ENCODE results near the gene TUFT1. TPM values are rescaled to one million over a fixed set of nuclear protein-coding genes. Genes with fewer than 3 reads are reported as not detected.
A peak's percentile ranks its signal among the peaks of the same experiment; 100 is the strongest.

The TUFT1 gene
- total RNA-seq, 4 donors from 2014 or later = 15.1 to 20.4 (median 17.5) TPM

GRCh38 chr1:151494741-151495281, 45.3 kb upstream of the TUFT1 start:
- no peaks in the 10 kb centered on the region for H3K36me3 ChIP-seq
- H3K27ac ChIP-seq = peak overlapping the region in 2 of 4 donors; percentile 8 to 49
- no peak overlapping the region for H3K4me3 ChIP-seq
- no peak for ATAC-seq
- H3K9me3 ChIP-seq = no peaks in the 10 kb centered on the region
- no peaks in the 10 kb centered on the region for H3K27me3 ChIP-seq
- TF ChIP-seq EP300 (IDR thresholded peaks at IDR 0.05) (no peak), POLR2A (IDR thresholded peaks at IDR 0.05) (no peak), POLR2AphosphoS5 (IDR thresholded peaks at IDR 0.05) (peak; percentile 20)
- TF ChIP-seq, protein P1, sequence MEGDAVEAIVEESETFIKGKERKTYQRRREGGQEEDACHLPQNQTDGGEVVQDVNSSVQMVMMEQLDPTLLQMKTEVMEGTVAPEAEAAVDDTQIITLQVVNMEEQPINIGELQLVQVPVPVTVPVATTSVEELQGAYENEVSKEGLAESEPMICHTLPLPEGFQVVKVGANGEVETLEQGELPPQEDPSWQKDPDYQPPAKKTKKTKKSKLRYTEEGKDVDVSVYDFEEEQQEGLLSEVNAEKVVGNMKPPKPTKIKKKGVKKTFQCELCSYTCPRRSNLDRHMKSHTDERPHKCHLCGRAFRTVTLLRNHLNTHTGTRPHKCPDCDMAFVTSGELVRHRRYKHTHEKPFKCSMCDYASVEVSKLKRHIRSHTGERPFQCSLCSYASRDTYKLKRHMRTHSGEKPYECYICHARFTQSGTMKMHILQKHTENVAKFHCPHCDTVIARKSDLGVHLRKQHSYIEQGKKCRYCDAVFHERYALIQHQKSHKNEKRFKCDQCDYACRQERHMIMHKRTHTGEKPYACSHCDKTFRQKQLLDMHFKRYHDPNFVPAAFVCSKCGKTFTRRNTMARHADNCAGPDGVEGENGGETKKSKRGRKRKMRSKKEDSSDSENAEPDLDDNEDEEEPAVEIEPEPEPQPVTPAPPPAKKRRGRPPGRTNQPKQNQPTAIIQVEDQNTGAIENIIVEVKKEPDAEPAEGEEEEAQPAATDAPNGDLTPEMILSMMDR (IDR thresholded peaks at IDR 0.05) = no peak
- WGBS, 2 donors (ENCODE audit: low coverage in 1 of 2) = 0% methylated on average over 1 of the region's 1 CpG; no CpG with 5 or more reads in 1 of the 2 donors
- peaks cover 0 to 10% (median 4%) of the 10 kb centered on the region in 3 donors for H3K4me1 ChIP-seq

DNA sequence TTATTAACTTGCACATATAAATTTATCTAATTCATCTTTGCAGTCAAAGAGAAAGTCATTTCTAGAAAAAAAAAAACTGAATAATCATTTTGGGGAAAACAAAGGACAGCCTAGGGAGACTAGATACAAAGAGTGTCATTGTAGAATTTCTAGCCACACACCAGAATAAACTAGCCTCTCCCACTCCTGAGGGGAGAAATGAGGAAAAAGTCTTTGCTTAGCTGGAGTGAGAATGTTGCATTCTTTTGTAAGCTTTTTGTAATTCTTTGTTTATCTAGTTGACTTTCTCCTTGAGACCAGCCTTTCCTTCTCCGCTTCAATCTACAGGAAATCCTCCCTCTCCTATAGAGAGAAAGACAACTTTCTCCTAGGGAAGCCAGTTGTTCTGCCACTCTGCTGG, 44.8 kb upstream of the TUFT1 start:
- ATAC-seq = no peak
- no peaks in the 10 kb centered on the region for H3K36me3 ChIP-seq

DNA sequence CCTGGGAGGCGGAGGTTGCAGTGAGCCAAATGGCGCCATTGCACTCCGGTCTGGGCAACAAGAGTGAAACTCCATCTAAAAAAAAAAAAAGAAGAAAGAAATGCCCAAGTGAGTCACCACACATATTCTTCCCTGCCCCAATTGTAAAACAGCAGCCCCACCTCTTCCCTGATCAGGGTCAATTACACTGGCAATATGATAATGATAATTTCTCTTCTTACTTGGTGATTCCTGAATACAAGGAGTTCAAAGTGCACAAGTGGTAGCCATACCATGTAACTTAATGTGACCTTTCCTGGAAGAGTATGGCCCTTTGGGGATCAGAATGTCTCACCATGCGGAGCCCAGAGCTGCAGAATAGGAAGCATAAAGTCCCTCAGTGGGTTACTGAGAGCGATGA, 40.7 kb upstream of the TUFT1 start:
- no peak for TF ChIP-seq EP300 (IDR thresholded peaks at IDR 0.05)
- TF ChIP-seq, protein P1 (IDR thresholded peaks at IDR 0.05) = no peak
- no peak for TF ChIP-seq POLR2AphosphoS5 (IDR thresholded peaks at IDR 0.05)
- no peak for TF ChIP-seq POLR2A (IDR thresholded peaks at IDR 0.05)
- H3K36me3 ChIP-seq = no peaks in the 10 kb centered on the region
- no peaks in the 10 kb centered on the region for H3K27me3 ChIP-seq
- no peak for ATAC-seq
- peaks cover 0 to 10% (median 4%) of the 10 kb centered on the region in 3 donors for H3K4me1 ChIP-seq
- 94% methylated on average over 4 of the region's 5 CpGs; no CpG with 5 or more reads in 1 of the 2 donors for WGBS, 2 donors (ENCODE audit: low coverage in 1 of 2)
- H3K27ac ChIP-seq = no peak overlapping the region
- H3K4me3 ChIP-seq = no peak overlapping the region
- H3K9me3 ChIP-seq = no peaks in the 10 kb centered on the region

More for the DNA sequence above, 44.8 kb upstream of the TUFT1 start:
- TF ChIP-seq POLR2AphosphoS5 (IDR thresholded peaks at IDR 0.05) = no peak
- TF ChIP-seq, protein P1 (IDR thresholded peaks at IDR 0.05) = no peak
- no peak for TF ChIP-seq POLR2A (IDR thresholded peaks at IDR 0.05)
- WGBS, 2 donors (ENCODE audit: low coverage in 1 of 2) = 38 to 54% methylated on average over 1 of the region's 1 CpG
- H3K27ac ChIP-seq = no peak overlapping the region
- H3K4me3 ChIP-seq = no peak overlapping the region
- no peaks in the 10 kb centered on the region for H3K27me3 ChIP-seq
- H3K9me3 ChIP-seq = no peaks in the 10 kb centered on the region
- peaks cover 0 to 10% (median 4%) of the 10 kb centered on the region in 3 donors for H3K4me1 ChIP-seq

GRCh38 chr1:151499930-151500329, 40.2 kb upstream of the TUFT1 start:
- TF ChIP-seq, protein P1 (IDR thresholded peaks at IDR 0.05) = no peak
- TF ChIP-seq EP300 (IDR thresholded peaks at IDR 0.05) = no peak
- TF ChIP-seq POLR2AphosphoS5 (IDR thresholded peaks at IDR 0.05) = no peak
- TF ChIP-seq POLR2A (IDR thresholded peaks at IDR 0.05) = no peak
- Histone ChIP-seq H3K4me3 (no peak overlapping the region), H3K27me3 (no peaks in the 10 kb centered on the region), H3K4me1 (peaks cover 0 to 4% (median 0%) of the 10 kb centered on the region in 3 donors), H3K27ac (no peak overlapping the region), H3K36me3 (no peaks in the 10 kb centered on the region), H3K9me3 (no peaks in the 10 kb centered on the region)
- no peak for ATAC-seq
- 80% methylated on average over 1 of the region's 1 CpG; no CpG with 5 or more reads in 1 of the 2 donors for WGBS, 2 donors (ENCODE audit: low coverage in 1 of 2)

DNA sequence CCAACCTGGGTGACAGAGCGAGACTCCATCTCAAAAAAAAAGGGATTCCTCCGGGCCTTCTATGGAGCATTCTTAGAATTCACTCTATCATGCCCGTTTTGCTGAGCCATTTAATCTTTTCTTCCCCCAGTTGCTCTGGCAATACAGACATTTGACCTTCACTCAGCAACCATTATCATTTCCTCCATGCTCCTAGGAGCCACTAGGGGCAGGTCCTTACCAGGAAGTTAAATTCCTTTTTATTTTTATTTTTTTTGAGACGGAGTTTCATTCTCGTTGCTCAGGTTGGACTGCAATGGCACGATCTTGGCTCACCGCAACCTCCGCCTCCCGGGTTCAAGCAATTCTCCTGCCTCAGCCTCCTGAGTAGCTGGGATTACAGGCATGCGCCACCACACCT, 38.6 kb upstream of the TUFT1 start:
- 43 to 87% methylated on average over 4 to 10 of the region's 10 CpGs for WGBS, 2 donors (ENCODE audit: low coverage in 1 of 2)
- no peak for ATAC-seq

More for the DNA sequence above, 38.6 kb upstream of the TUFT1 start:
- no peaks in the 10 kb centered on the region for H3K27me3 ChIP-seq
- TF ChIP-seq EP300 (IDR thresholded peaks at IDR 0.05) = no peak
- TF ChIP-seq POLR2AphosphoS5 (IDR thresholded peaks at IDR 0.05) = no peak
- TF ChIP-seq POLR2A (IDR thresholded peaks at IDR 0.05) = no peak
- TF ChIP-seq, protein P1 (IDR thresholded peaks at IDR 0.05) = no peak
- H3K9me3 ChIP-seq = no peaks in the 10 kb centered on the region
- H3K27ac ChIP-seq = no peak overlapping the region
- H3K4me3 ChIP-seq = no peak overlapping the region
- no peaks in the 10 kb centered on the region for H3K4me1 ChIP-seq
- H3K36me3 ChIP-seq = no peaks in the 10 kb centered on the region
